Hematopoietic multipotent progenitor cell treated with erythropoietin and hydrocortisone succinate and interleukin-3 and kit ligand, for 4 days (in vitro differentiated cells): Measurements from ENCODE around the gene REPIN1.

Experiments used
- DNase-seq: peaks from one replicate; pipeline ENCODE4 v3.0.0-alpha.2; 2015

Gene REPIN1

GRCh38 chr7:150361402-150361801, 7.2 kb upstream of the REPIN1 start:
- no peak for DNase-seq

- no peak for DNase-seq
Observed at GRCh38 chr7:150361807-150362621, 6.6 kb upstream of the REPIN1 start.

- peak; percentile 82 for DNase-seq
Observed at GRCh38 chr7:150363370-150363769, 5.3 kb upstream of the REPIN1 start.

- DNase-seq, result peak; percentile 83
Observed at GRCh38 chr7:150363872-150364271, 4.8 kb upstream of the REPIN1 start.

- DNase-seq, result no peak
Observed at GRCh38 chr7:150365194-150365593, 3.4 kb upstream of the REPIN1 start.

GRCh38 chr7:150365673-150366398, 2.8 kb upstream of the REPIN1 start:
- peak; percentile 72 for DNase-seq

GRCh38 chr7:150367677-150368095, 936 bp upstream of the REPIN1 start:
- no peak for DNase-seq

- DNase-seq, result peak; percentile 84
Observed at GRCh38 chr7:150368884-150369747, 494 bp downstream of the REPIN1 start.

- DNase-seq, result no peak
Observed at GRCh38 chr7:150369748-150370501, 1.3 kb downstream of the REPIN1 start.

GRCh38 chr7:150370612-150371071, 2.0 kb downstream of the REPIN1 start:
- DNase-seq, result no peak

- DNase-seq, result no peak
Observed at GRCh38 chr7:150371131-150371995, 2.7 kb downstream of the REPIN1 start.

GRCh38 chr7:150371996-150372270, 3.3 kb downstream of the REPIN1 start:
- DNase-seq, result no peak

GRCh38 chr7:150372271-150373048, 3.8 kb downstream of the REPIN1 start:
- no peak for DNase-seq

- DNase-seq, result no peak
Observed at GRCh38 chr7:150373049-150373801, 4.6 kb downstream of the REPIN1 start.

- no peak for DNase-seq
Observed at GRCh38 chr7:150374026-150374425, 5.4 kb downstream of the REPIN1 start.

- no peak for DNase-seq
Observed at GRCh38 chr7:150374472-150374871, 5.8 kb downstream of the REPIN1 start.

- DNase-seq, result no peak
Observed at GRCh38 chr7:150375662-150376521, 7.3 kb downstream of the REPIN1 start.

- no peak for DNase-seq
Observed at GRCh38 chr7:150376560-150376959, 7.9 kb downstream of the REPIN1 start.

GRCh38 chr7:150377196-150377595, 8.6 kb downstream of the REPIN1 start:
- DNase-seq, result no peak
